ENCODE data around the gene NOS1AP. TPM values are rescaled to one million over a fixed set of nuclear protein-coding genes. Genes with fewer than 3 reads are reported as not detected.

Gene NOS1AP
- total and polyA plus RNA-seq, 9 donors, result 0.50 to 4.4 (median 1.5) TPM

DNA sequence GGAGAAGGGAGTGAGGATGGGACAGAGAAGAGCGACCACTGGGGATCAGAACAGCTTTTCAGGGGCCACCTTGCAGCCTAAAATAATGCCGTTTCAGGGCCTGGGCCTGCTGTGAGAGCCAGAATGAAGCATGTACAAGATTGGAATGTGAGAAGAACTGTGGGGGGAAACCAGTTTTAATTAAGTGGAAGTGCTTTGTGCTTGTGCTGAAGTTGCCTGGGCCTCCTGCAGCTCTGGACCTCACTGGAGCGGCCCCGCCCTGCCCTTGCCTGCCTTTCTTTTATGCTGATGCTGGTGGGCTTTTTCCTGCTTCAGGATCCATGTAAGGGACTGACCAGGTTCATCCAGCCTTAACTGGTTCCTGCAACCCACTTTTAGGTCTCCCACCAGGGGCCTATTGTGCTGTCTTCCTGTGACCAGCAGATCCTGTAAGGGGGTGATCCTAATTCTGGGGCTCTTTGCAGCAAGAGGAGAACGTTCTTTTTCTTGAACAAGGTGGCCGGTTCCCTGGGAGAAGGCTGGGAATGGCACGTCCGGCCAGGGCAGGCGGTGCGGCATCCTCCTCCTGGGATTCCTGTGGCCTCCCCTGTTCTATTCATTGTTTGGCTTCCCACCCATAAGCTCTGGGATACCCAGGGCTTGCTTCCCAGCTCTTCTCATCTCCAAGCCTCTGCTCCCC, 315.2 kb downstream of the NOS1AP start:
- peaks cover 6% of the 10 kb centered on the region for H3K4me1 ChIP-seq (ENCODE audit: insufficient read depth)
- no peaks in the 10 kb centered on the region for H3K9me3 ChIP-seq
- 93 to 94% (median 93%) methylated on average over 10 of the region's 10 CpGs for WGBS, 3 donors
- intact Hi-C loops (cut with DNase I), result no loop called here
- no peaks in the 10 kb centered on the region for H3K27me3 ChIP-seq
- H3K36me3 ChIP-seq, result no peaks in the 10 kb centered on the region
- TF ChIP-seq POLR2A (IDR thresholded peaks at IDR 0.05), result no peak
- TF ChIP-seq, protein P1, sequence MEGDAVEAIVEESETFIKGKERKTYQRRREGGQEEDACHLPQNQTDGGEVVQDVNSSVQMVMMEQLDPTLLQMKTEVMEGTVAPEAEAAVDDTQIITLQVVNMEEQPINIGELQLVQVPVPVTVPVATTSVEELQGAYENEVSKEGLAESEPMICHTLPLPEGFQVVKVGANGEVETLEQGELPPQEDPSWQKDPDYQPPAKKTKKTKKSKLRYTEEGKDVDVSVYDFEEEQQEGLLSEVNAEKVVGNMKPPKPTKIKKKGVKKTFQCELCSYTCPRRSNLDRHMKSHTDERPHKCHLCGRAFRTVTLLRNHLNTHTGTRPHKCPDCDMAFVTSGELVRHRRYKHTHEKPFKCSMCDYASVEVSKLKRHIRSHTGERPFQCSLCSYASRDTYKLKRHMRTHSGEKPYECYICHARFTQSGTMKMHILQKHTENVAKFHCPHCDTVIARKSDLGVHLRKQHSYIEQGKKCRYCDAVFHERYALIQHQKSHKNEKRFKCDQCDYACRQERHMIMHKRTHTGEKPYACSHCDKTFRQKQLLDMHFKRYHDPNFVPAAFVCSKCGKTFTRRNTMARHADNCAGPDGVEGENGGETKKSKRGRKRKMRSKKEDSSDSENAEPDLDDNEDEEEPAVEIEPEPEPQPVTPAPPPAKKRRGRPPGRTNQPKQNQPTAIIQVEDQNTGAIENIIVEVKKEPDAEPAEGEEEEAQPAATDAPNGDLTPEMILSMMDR (IDR thresholded peaks at IDR 0.05), result no peak
- TF ChIP-seq EP300 (IDR thresholded peaks at IDR 0.05), result no peak
- no peak overlapping the region for H3K27ac ChIP-seq
- H3K4me3 ChIP-seq, result no peak overlapping the region
- DNase-seq, result no peak

DNA sequence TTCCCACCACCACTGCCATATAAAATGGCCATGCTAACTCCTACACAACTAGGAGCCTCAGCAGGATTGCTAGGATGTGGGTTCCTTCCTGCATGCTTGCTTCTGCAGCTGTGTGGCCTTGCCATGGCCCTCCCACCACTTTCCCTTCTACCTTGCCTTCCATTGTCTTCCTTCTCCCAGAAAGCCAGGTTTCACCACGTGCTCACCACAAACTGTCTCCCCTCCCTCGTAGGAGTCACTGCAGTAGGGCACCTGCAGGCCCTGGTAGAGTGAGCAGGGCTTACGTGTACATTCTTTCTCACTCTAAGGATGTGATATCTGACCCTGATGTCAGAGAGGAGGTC, 315.8 kb downstream of the NOS1AP start:
- Histone ChIP-seq H3K36me3 (no peaks in the 10 kb centered on the region), H3K27ac (no peak overlapping the region), H3K9me3 (no peaks in the 10 kb centered on the region), H3K4me3 (no peak overlapping the region), H3K27me3 (no peaks in the 10 kb centered on the region), H3K4me1 (ENCODE audit: insufficient read depth) (peaks cover 6% of the 10 kb centered on the region)
- no peak for TF ChIP-seq POLR2A (IDR thresholded peaks at IDR 0.05)
- TF ChIP-seq, protein P1 (IDR thresholded peaks at IDR 0.05), result no peak
- TF ChIP-seq EP300 (IDR thresholded peaks at IDR 0.05), result no peak
- DNase-seq, result no peak
- 83 to 91% (median 87%) methylated on average over 3 of the region's 3 CpGs for WGBS, 3 donors
- intact Hi-C loops (cut with DNase I), result no loop called here

DNA sequence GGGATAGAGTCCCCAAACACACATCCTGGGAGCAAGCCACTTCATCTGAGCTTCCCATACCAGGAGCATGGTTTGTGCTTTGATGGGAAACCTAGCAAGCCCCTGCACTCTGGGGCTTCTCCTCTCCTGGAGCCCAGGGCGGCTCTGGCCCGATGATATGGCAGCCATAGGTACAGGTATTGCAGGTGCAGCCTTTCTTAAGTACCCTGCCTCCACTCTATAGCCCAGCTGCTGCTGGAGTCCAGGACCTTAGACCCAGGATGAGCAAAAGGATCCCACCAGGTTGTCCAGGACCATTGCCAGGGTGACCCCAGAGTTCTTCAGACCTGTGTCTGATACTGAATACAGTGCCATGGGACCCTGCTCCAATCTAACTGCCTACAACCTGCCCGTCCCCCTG, 316.2 kb downstream of the NOS1AP start:
- Histone ChIP-seq H3K27me3 (no peaks in the 10 kb centered on the region), H3K27ac (no peak overlapping the region), H3K36me3 (no peaks in the 10 kb centered on the region), H3K9me3 (no peaks in the 10 kb centered on the region), H3K4me3 (no peak overlapping the region), H3K4me1 (ENCODE audit: insufficient read depth) (peaks cover 6% of the 10 kb centered on the region)
- TF ChIP-seq, protein P1 (IDR thresholded peaks at IDR 0.05), result no peak
- no peak for TF ChIP-seq POLR2A (IDR thresholded peaks at IDR 0.05)
- TF ChIP-seq EP300 (IDR thresholded peaks at IDR 0.05), result no peak
- no peak for DNase-seq
- intact Hi-C loops (cut with DNase I), result no loop called here
- WGBS, 3 donors, result 86 to 100% (median 96%) methylated on average over 3 of the region's 3 CpGs

DNA sequence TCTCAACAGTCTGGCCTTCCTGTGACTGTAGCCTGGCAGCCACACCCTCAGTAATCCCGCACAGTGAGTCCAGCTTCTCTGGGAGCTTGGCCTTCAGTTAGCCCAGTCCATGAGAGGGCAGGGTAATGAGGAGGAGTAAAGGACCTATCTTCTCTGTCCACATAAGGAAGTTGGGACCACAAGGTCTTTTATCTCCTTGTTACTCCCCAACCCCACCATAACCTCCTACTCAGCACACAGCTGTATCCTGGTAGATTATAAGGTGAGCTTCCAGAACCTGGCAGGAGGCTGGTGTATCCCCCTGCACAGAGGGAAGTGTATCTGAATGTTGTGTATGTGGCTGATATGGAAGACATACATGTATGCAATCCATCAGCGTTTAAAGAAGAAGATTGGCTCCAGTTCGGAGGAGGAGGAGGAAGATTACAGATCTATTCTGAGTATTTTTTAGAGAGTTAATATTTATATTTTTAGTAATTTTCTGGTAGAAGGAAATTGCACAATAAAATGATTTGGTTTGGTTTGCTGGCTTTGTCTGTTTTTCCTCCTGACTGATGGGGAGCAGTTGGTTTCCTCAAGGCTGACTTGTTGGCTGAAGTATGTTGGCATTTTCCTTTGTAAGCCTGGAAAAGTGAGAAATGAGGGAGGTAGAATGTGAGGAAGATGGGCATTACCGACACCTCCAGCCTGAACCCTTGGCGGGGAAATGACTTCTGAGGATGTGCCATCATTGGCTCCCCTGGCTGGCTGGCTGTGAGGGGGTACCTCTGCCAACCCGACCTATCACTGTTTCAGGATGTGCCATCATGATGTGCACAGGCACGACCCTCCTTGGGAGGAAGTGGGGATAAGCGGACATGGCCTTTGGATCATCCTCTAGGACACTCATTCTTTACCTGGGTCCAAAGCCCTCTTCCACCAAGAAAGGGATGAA, 317.1 kb downstream of the NOS1AP start:
- TF ChIP-seq, protein P1 (IDR thresholded peaks at IDR 0.05), result no peak
- TF ChIP-seq POLR2A (IDR thresholded peaks at IDR 0.05) (no peak), EP300 (IDR thresholded peaks at IDR 0.05) (no peak)
- H3K4me3 ChIP-seq, result no peak overlapping the region
- intact Hi-C loops (cut with DNase I), result no loop called here

More for the DNA sequence above, 317.1 kb downstream of the NOS1AP start:
- H3K9me3 ChIP-seq, result no peaks in the 10 kb centered on the region
- no peaks in the 10 kb centered on the region for H3K27me3 ChIP-seq
- DNase-seq, result no peak
- no peaks in the 10 kb centered on the region for H3K36me3 ChIP-seq
- peaks cover 6% of the 10 kb centered on the region for H3K4me1 ChIP-seq (ENCODE audit: insufficient read depth)
- H3K27ac ChIP-seq, result no peak overlapping the region
- WGBS, 3 donors, result 81 to 86% (median 83%) methylated on average over 8 of the region's 8 CpGs

Data from ovary (tissue), 9 donors.